Fibroblast of skin of abdomen (primary cell): ENCODE results near the gene PADI3.
A peak's percentile ranks its signal among the peaks of the same experiment; 100 is the strongest.

Experiments
- DNase-seq: peaks from one replicate; pipeline ENCODE4 v3.0.0-alpha.2; 2013

The PADI3 gene

GRCh38 chr1:17274186-17275170 is 25.6 kb downstream of the PADI3 start:
- DNase-seq = peak; percentile 34

GRCh38 chr1:17276568-17276967 is 27.7 kb downstream of the PADI3 start:
- peak; percentile 22 for DNase-seq

- no peak for DNase-seq
These were observed 28.7 kb downstream of the PADI3 start for GRCh38 chr1:17277511-17278159.

GRCh38 chr1:17278996-17279830 is 30.3 kb downstream of the PADI3 start:
- no peak for DNase-seq

GRCh38 chr1:17280436-17280835 is 31.5 kb downstream of the PADI3 start:
- no peak for DNase-seq

- no peak for DNase-seq
These were observed 32.0 kb downstream of the PADI3 start for GRCh38 chr1:17280894-17281293.

- no peak for DNase-seq
These were observed 32.9 kb downstream of the PADI3 start for GRCh38 chr1:17281775-17282181.

GRCh38 chr1:17282836-17283235 is 33.9 kb downstream of the PADI3 start:
- DNase-seq = no peak

- no peak for DNase-seq
These were observed 37.7 kb downstream of the PADI3 start for GRCh38 chr1:17286646-17287045.

- DNase-seq = peak; percentile 80
These were observed 38.4 kb downstream of the PADI3 start for GRCh38 chr1:17287130-17287776.

- peak; percentile 59 for DNase-seq
These were observed 40.8 kb downstream of the PADI3 start for GRCh38 chr1:17289721-17290120.

GRCh38 chr1:17290553-17290952 is 41.7 kb downstream of the PADI3 start:
- DNase-seq = no peak

- no peak for DNase-seq
These were observed 43.6 kb downstream of the PADI3 start for GRCh38 chr1:17292299-17293160.

GRCh38 chr1:17293681-17294425 is 45.0 kb downstream of the PADI3 start:
- no peak for DNase-seq

- no peak for DNase-seq
These were observed 46.4 kb downstream of the PADI3 start for GRCh38 chr1:17295292-17295691.

- no peak for DNase-seq
These were observed 47.2 kb downstream of the PADI3 start for GRCh38 chr1:17296086-17296485.

GRCh38 chr1:17297991-17298390 is 49.1 kb downstream of the PADI3 start:
- no peak for DNase-seq

GRCh38 chr1:17301767-17302166 is 52.9 kb downstream of the PADI3 start:
- no peak for DNase-seq

- no peak for DNase-seq
These were observed 55.4 kb downstream of the PADI3 start for GRCh38 chr1:17304151-17304825.

- no peak for DNase-seq
These were observed 55.9 kb downstream of the PADI3 start for GRCh38 chr1:17304826-17305175.
